Measurements from ENCODE around the gene SLC44A5.

DNA sequence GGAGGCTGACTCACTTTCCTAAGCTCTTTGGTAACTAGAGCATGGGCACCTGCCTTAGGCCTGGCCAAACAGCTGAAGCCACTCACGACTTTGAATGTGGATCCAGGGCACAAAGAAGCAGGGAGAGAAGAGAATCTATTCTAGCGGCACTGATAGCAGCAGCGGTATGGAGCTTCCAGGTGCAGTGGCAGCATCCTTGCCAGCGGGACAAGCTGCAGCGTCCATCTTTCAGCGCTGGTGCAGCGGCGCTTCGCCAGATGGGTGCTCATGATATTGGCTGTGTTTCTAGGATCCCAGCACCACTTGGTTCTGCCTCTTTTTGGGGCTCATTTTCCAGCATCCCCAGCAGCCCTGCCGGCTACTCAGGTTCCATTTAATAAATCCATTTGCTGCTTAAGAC is 184.2 kb downstream of the SLC44A5 start:
- TF ChIP-seq POLR2A (IDR thresholded peaks at IDR 0.05; ENCODE audit: low read length) (no peak), GATA1 (IDR thresholded peaks at IDR 0.05; ENCODE audit: low read depth, low read length) (no peak)

Measured in erythroblast (primary cell).